Sigmoid colon (tissue), 7 donors: ENCODE measurements around the gene ABAT. TPM values are rescaled to one million over a fixed set of nuclear protein-coding genes. Genes with fewer than 3 reads are reported as not detected.

Experiments used
- DNase-seq: peaks from one replicate; pipeline ENCODE4 v3.0.0-alpha.2; 2019
- H3K27ac ChIP-seq, 4 donors: fragments of 200-600 bp; sonication (generic); one replicate each; pipeline ENCODE4 v1.5.1; 2016 to 2019; ENCODE audit warnings: mild to moderate bottlenecking in 1 of 4
- H3K27me3 ChIP-seq, 3 donors: fragments of 200-600 bp; sonication (generic); one replicate each; pipeline ENCODE4 v1.5.1; 2019; ENCODE audit warnings: mild to moderate bottlenecking in 1 of 3
- H3K36me3 ChIP-seq, 4 donors: fragments of 200-600 bp; sonication (generic); one replicate each; pipeline ENCODE4 v1.5.1; 2016 to 2019
- H3K4me1 ChIP-seq, 4 donors: fragments of 200-600 bp; sonication (generic); one replicate each; pipeline ENCODE4 v1.5.1; 2017 to 2019
- H3K4me3 ChIP-seq, 4 donors: fragments of 200-600 bp; sonication (generic); one replicate each; pipeline ENCODE4 v1.5.1; 2017 to 2019; ENCODE audit warnings: mild to moderate bottlenecking in 2 of 4, moderate library complexity in 1 of 4
- H3K9me3 ChIP-seq, 4 donors: fragments of 200-600 bp in 3 of 4; sonication (generic) in 3 of 4; one replicate each; pipeline versions ENCODE4 v1.5.1 to v1.6.1; 2013 to 2019
- EP300 ChIP-seq, 4 donors: sonication (generic); formaldehyde crosslinking; IDR thresholded peaks; one replicate each; pipeline ENCODE4 v1.6.1; 2017; ENCODE audit warnings: antibody characterized with exemption in 4 of 4
- POLR2A ChIP-seq, 2 donors: fragments of 450-650 bp; IDR thresholded peaks; one replicate each; pipeline ENCODE4 v1.6.1; 2016; ENCODE audit warnings: antibody characterized with exemption in 2 of 2, mild to moderate bottlenecking in 2 of 2, moderate library complexity in 2 of 2
- POLR2AphosphoS5 ChIP-seq, 4 donors: sonication (generic); formaldehyde crosslinking; IDR thresholded peaks; one replicate each; pipeline ENCODE4 v1.6.1; 2017; ENCODE audit warnings: antibody characterized with exemption in 4 of 4
- WGBS, 2 donors: extraction: QIAGEN DNeasy Blood & Tissue Kit; methylation state at CpG; one replicate each; pipeline ENCODE4 v1.1.7; 2013; 5-methylcytosine and 5-hydroxymethylcytosine counted together
- intact Hi-C: fragments of 100-400 bp; cut with DNase I; formaldehyde crosslinking; loops from one replicate; pipeline ENCODE4 v1.15.1; 2023
- polyA plus RNA-seq, 3 donors: library from polyadenylated mRNA; stranded (reverse); fragments of 200-250 nt; gene quantifications; one replicate each; pipeline ENCODE4 v1.2.3, GENCODE V29; 2013
- total RNA-seq, 4 donors: library from RNA; depleted of rRNA; stranded (reverse); fragments of >200 nt; gene quantifications; one replicate each; pipeline ENCODE4 v1.1.0, GENCODE V29; 2016
- TF ChIP-seq, protein P1 (sequence below), 4 experiments: fragments of 450-650 bp in 3 of 4; fragments of 200-600 bp in 1 of 4; IDR thresholded peaks; one replicate each; pipeline ENCODE4 v1.5.1; 2016 to 2019; ENCODE audit warnings: antibody characterized with exemption in 4 of 4, mild to moderate bottlenecking in 3 of 4, moderate library complexity in 2 of 4
- donor health status: healthy with polysubstance abuse.
- donor health status: Bipolar disorder and iron deficiency.
- donor health status: healthy.

Gene ABAT
- total and polyA plus RNA-seq, 7 donors, result 4.1 to 12.0 (median 8.2) TPM

DNA sequence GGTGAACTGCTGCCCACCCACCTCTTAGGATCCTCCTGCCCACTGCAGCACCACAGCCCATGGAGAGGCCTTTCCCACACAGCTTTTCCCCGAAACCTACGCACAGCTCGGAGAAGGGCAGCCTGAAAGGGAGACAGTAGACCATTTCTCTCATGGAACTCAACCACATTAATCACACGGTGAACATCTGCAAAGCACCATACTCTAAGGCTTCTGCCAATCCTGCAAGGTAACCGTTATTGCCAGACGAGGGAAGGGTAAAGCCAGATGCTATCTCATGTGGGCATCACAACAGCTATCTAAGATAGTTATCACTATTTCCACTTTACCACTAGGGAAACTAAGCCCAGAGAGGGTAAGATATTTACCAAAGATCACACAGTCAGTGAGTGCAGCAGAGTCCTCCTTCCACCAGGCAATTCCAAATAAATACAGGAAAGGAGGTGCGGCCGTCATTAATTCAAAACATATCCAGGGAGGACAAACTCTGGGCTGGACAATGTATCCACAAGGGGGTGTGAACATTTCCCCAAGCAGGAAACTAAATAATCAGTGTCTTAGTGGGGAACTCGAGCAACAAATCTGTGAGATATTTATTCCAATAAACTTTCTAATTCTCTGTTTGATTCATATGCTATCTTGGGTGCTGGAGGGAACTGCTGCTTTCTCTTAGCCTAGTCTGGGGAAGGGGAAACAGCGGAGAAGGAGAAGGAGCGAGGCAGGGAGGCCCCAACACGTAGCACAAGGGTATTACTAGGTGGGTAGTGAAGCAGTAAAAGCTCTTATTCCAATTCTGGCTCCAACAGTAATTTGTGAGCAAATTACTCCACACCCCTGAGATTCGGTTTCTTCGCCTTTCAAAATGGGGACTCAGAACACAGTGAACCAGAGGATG lies 122.3 kb downstream of the ABAT start:
- intact Hi-C loops, result loop anchor here (5.0 to 10.0 kb wide), 6 partner anchors 71 to 298 kb away; partner anchors contain the start of genes CARHSP1, HAPSTR1, LITAFD and METTL22
- H3K36me3 ChIP-seq, result peaks cover 0 to 7% (median under 1%) of the 10 kb centered on the region in 4 donors
- H3K27me3 ChIP-seq, result no peaks in the 10 kb centered on the region
- TF ChIP-seq, protein P1, sequence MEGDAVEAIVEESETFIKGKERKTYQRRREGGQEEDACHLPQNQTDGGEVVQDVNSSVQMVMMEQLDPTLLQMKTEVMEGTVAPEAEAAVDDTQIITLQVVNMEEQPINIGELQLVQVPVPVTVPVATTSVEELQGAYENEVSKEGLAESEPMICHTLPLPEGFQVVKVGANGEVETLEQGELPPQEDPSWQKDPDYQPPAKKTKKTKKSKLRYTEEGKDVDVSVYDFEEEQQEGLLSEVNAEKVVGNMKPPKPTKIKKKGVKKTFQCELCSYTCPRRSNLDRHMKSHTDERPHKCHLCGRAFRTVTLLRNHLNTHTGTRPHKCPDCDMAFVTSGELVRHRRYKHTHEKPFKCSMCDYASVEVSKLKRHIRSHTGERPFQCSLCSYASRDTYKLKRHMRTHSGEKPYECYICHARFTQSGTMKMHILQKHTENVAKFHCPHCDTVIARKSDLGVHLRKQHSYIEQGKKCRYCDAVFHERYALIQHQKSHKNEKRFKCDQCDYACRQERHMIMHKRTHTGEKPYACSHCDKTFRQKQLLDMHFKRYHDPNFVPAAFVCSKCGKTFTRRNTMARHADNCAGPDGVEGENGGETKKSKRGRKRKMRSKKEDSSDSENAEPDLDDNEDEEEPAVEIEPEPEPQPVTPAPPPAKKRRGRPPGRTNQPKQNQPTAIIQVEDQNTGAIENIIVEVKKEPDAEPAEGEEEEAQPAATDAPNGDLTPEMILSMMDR (IDR thresholded peaks at IDR 0.05), result no peak
- TF ChIP-seq POLR2A (IDR thresholded peaks at IDR 0.05) (no peak), POLR2AphosphoS5 (IDR thresholded peaks at IDR 0.05) (no peak), EP300 (IDR thresholded peaks at IDR 0.05) (no peak)
- WGBS, 2 donors, result 34 to 42% methylated on average over 14 of the region's 14 CpGs
- H3K4me1 ChIP-seq, result peaks cover 0 to 35% (median 30%) of the 10 kb centered on the region in 4 donors
- no peak for DNase-seq
- H3K27ac ChIP-seq, result peak overlapping the region; percentile 80 to 86 (median 81)
- peak overlapping the region; percentile 81 to 96 (median 88) for H3K4me3 ChIP-seq
- H3K9me3 ChIP-seq, result no peaks in the 10 kb centered on the region

DNA sequence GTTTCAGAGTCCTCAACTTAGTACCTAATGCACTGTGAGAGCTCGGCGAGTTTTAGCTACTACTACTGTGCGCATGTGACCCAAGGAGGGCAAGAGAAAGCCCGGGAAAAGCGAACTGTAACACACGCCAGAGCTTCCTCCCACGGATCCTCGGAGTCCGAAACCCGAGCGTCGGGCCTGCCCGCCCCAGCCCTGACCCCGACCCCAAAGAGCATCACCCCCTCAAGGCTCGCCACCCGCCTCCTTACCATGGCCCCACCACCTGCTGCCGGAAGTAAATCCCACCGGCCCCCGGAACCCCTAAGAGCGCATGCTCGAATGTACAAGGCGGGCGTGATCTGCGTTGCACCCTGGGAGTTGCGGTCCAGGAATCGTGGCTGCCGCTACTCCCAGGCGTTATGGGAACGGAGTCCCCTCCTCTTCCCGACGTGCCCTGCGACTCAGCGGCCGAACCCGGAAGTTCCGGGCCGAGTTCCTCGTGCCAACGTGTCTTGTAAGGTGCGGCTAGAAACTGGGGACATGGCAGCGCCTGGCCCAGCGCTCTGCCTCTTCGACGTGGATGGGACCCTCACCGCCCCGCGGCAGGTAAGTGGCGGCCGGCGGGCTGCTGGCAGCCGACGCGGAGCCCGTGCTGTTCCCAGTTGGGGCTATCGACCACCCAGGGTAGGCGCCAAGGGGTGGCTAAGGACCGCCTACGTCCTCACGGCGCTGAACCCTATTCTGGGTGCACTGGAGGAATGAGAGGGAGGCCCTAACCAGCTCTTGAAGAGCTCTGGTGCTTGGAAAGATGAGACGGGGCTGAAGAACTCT lies 123.2 kb downstream of the ABAT start, which contains the start of the genes PMM2 and TMEM186:
Gene PMM2, plus strand, starts transcription at position 476 of the 810 bp plus-strand sequence. Its CDS starts 44 bp downstream, at position 520.
Gene TMEM186, minus strand, starts transcription at position 276 of the 810 bp plus-strand sequence. Its CDS starts 25 bp downstream, at position 251.
- Histone ChIP-seq H3K36me3 (peaks cover 0 to 16% (median 7%) of the 10 kb centered on the region in 4 donors), H3K9me3 (no peaks in the 10 kb centered on the region), H3K27me3 (no peaks in the 10 kb centered on the region), H3K4me3 (peak within 1 kb of the TSS; percentile 81 to 96 (median 88)), H3K27ac (peak within 1 kb of the TSS; percentile 80 to 86 (median 81)), H3K4me1 (peaks cover 0 to 35% (median 30%) of the 10 kb centered on the region in 4 donors)
- DNase-seq, result peak; percentile 98
- 1% methylated on average over 61 of the region's 61 CpGs for WGBS, 2 donors
- intact Hi-C loops, result loop anchor here (2.0 to 10.0 kb wide), 7 partner anchors 70 to 297 kb away; partner anchors contain the start of genes CARHSP1, HAPSTR1, LITAFD and METTL22
- TF ChIP-seq EP300 (IDR thresholded peaks at IDR 0.05) (peak in 1 of 4 donors; percentile 25), POLR2A (IDR thresholded peaks at IDR 0.05) (peak in 1 of 2 donors; percentile 43), POLR2AphosphoS5 (IDR thresholded peaks at IDR 0.05) (peak; percentile 48 to 89 (median 82))
- TF ChIP-seq, protein P1 (IDR thresholded peaks at IDR 0.05), result no peak

DNA sequence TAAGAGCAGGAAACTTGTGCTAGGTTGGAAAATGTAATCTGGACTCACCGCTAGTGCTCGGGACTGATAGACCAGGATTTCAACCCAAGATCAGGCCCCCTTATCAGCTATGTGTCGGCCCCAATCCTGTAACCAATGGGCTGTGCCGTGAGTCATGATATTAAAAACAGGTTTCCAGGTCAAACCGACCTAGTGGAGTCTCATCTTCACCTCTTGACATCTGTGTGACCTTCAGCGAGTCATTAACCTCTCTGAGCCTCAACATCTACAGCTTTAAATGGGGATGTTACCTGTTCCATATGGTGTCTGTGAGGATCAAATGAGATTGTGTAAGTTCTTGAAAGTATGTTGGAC lies 123.7 kb downstream of the ABAT start:
- Histone ChIP-seq H3K27me3 (no peaks in the 10 kb centered on the region), H3K4me3 (peak overlapping the region; percentile 81 to 96 (median 88)), H3K4me1 (peaks cover 0 to 35% (median 30%) of the 10 kb centered on the region in 4 donors), H3K9me3 (no peaks in the 10 kb centered on the region), H3K27ac (peak overlapping the region; percentile 80 to 86 (median 81)), H3K36me3 (peaks cover 0 to 22% (median 12%) of the 10 kb centered on the region in 4 donors)
- WGBS, 2 donors, result 0 to 1% methylated on average over 6 of the region's 6 CpGs
- intact Hi-C loops, result loop anchor here (2.0 to 10.0 kb wide), 7 partner anchors 69 to 297 kb away; partner anchors contain the start of genes CARHSP1, HAPSTR1, LITAFD and METTL22
- DNase-seq, result no peak
- TF ChIP-seq POLR2A (IDR thresholded peaks at IDR 0.05) (no peak), EP300 (IDR thresholded peaks at IDR 0.05) (no peak), POLR2AphosphoS5 (IDR thresholded peaks at IDR 0.05) (no peak)
- TF ChIP-seq, protein P1 (IDR thresholded peaks at IDR 0.05), result no peak

DNA sequence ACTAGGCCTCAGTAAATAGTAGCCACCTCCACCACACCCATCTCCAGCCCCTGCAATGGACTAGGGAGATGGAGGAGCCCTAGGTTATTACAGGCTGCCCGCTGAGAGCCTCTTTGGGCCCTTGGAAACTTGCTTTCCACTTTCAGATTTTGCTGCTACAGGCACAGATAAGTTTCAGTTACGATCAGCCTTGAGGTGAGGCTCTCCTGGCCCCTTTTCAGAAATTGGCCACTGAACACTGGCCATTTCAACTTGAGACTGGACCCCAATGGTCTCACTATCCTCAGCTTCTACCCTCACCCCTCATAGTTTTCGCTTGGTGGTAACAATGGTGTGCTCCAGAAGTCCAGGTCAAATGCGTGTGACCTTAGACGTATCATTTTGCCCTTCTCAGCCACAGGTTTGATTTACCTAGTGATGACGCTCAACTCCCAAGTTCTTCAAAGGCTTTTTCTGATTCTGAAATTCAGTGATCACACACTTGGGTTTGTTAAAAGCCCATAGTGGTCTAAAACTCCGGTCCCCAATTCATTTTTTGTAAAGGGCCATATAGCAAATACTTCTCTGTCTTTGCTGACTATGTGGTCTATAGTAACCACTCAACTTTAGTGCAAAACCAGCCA lies 124.2 kb downstream of the ABAT start:
- H3K4me3 ChIP-seq, result peak overlapping the region; percentile 81 to 96 (median 88)
- no peak for DNase-seq
- no peak for TF ChIP-seq POLR2AphosphoS5 (IDR thresholded peaks at IDR 0.05)
- TF ChIP-seq, protein P1 (IDR thresholded peaks at IDR 0.05), result no peak
- no peak for TF ChIP-seq POLR2A (IDR thresholded peaks at IDR 0.05)
- TF ChIP-seq EP300 (IDR thresholded peaks at IDR 0.05), result no peak
- H3K27me3 ChIP-seq, result no peaks in the 10 kb centered on the region
- peak overlapping the region; percentile 80 to 86 (median 81) for H3K27ac ChIP-seq
- H3K9me3 ChIP-seq, result no peaks in the 10 kb centered on the region
- peaks cover 0 to 27% (median 15%) of the 10 kb centered on the region in 4 donors for H3K36me3 ChIP-seq
- intact Hi-C loops, result loop anchor here (2.0 to 10.0 kb wide), 7 partner anchors 69 to 296 kb away; partner anchors contain the start of genes CARHSP1, HAPSTR1, LITAFD and METTL22
- WGBS, 2 donors, result 29 to 55% methylated on average over 7 of the region's 7 CpGs
- H3K4me1 ChIP-seq, result peaks cover 0 to 35% (median 30%) of the 10 kb centered on the region in 4 donors
